Measurements from ENCODE around the gene ADAMTS16.

ADAMTS16 gene

DNA sequence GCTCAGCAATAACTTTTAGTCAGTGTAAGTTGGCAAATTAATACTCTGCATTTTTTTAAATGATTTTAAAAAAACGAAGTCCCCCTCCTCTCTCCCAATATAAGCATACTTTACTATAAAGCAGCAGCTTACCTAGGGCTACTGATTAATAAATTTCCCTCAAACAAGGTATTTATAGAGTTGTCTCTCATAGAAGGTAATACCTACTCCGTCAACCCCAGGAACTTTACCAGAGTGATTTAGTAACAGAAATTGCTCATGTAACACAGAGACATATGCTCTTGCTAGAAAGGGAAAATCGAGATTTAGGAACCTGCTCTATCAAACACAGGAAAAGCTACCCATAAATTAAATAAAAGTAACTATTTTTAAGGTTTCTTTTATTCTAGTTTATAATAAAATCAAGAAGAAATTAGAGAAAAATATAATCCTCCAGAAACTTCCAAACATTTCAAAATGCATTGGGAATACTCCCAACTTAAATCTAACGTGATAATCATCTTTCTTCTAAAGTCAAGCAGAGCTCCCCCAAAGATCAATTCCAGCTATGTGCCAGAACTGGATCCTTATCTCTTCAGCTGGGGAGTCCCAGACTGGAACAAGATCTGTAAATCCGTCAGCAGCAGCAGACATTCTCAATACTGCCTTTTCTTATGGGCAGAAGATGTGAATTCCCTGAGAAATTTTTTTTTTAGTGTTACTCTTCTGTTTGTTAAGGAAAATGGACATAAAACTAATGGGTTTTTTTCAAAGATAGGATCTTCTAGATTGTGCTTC lies 69.6 kb downstream of the ADAMTS16 start:
- Histone ChIP-seq H3K18ac (ENCODE audit: low read depth in 1 of 2, low read length in 2 of 2) (no peak overlapping the region), H2BK15ac (ENCODE audit: low read depth, poor library complexity, severe bottlenecking) (no peak overlapping the region), H2AFZ (ENCODE audit: low read depth, low read length) (no peak overlapping the region), H4K8ac (ENCODE audit: low read length) (no peak overlapping the region), H3K23ac (ENCODE audit: low read length in 2 of 2) (no peak overlapping the region), H3K14ac (ENCODE audit: low read length in 2 of 2) (no peak overlapping the region), H2AK5ac (ENCODE audit: low read length, severe bottlenecking) (no peak overlapping the region), H3K79me1 (replicated peaks; ENCODE audit: low read length, poor library complexity, severe bottlenecking) (no peaks in the 10 kb centered on the region), H3K4ac (ENCODE audit: low read depth in 1 of 2, low read length in 2 of 2) (no peak overlapping the region), H2BK120ac (ENCODE audit: low read depth, low read length) (no peak overlapping the region), H2BK12ac (ENCODE audit: low read length in 2 of 2) (no peak overlapping the region), H3K36me3 (ENCODE audit: control insufficient read depth in 1 of 2, insufficient read depth in 2 of 2, low read depth in 1 of 2, low read length in 2 of 2) (no peaks in the 10 kb centered on the region), H3K9ac (ENCODE audit: low read length) (no peak overlapping the region), H3K4me2 (ENCODE audit: low read length, poor library complexity, severe bottlenecking) (no peak overlapping the region), H3K4me3 (ENCODE audit: insufficient read depth in 1 of 2, low read depth in 1 of 2, low read length in 2 of 2) (no peak overlapping the region), H3K27ac (ENCODE audit: low read length, poor library complexity, severe bottlenecking) (no peak overlapping the region), H3K4me1 (ENCODE audit: control insufficient read depth, insufficient read depth, low read depth, low read length) (no peaks in the 10 kb centered on the region), H4K91ac (ENCODE audit: low read length) (no peak overlapping the region), H2BK5ac (ENCODE audit: low read depth, low read length, poor library complexity, severe bottlenecking) (no peak overlapping the region), H3K27me3 (ENCODE audit: control insufficient read depth in 1 of 2, insufficient read depth in 1 of 2, low read length in 2 of 2) (no peaks in the 10 kb centered on the region), H3K9me3 (ENCODE audit: control insufficient read depth, low read length) (no peaks in the 10 kb centered on the region)
- DNase-seq = no peak
- 54% methylated on average over 3 of the region's 5 CpGs for WGBS

DNA sequence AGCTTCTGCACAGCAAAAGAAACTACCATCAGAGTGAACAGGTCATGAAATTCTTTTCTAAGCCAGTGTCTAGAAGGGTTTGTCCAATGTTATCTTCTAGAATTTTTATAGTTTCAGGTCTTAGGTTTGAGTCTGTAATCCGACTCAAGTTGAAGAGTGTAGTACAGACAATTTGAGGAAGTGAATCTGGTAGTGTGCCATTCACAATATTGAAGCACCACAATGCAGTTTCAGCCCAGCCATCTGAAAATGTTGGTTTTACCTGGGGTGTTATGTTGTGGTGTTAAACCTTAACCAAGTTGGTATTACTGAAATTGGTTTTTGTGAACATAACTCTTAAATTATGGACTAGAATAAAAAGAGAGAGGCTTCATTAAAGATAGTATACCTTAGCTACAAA lies 77.2 kb downstream of the ADAMTS16 start:
- peaks cover 4% of the 10 kb centered on the region for H3K4me1 ChIP-seq (ENCODE audit: control insufficient read depth, insufficient read depth, low read depth, low read length)
- 63% methylated on average over 1 of the region's 1 CpG for WGBS
- H2AK5ac ChIP-seq (ENCODE audit: low read length, severe bottlenecking) = no peak overlapping the region
- no peak overlapping the region for H2BK120ac ChIP-seq (ENCODE audit: low read depth, low read length)
- DNase-seq = no peak
- H4K91ac ChIP-seq (ENCODE audit: low read length) = no peak overlapping the region
- H3K79me1 ChIP-seq (replicated peaks; ENCODE audit: low read length, poor library complexity, severe bottlenecking) = no peaks in the 10 kb centered on the region
- H3K23ac ChIP-seq (ENCODE audit: low read length in 2 of 2) = no peak overlapping the region
- H3K14ac ChIP-seq (ENCODE audit: low read length in 2 of 2) = no peak overlapping the region
- no peak overlapping the region for H3K27ac ChIP-seq (ENCODE audit: low read length, poor library complexity, severe bottlenecking)
- no peak overlapping the region for H3K18ac ChIP-seq (ENCODE audit: low read depth in 1 of 2, low read length in 2 of 2)
- H3K4ac ChIP-seq (ENCODE audit: low read depth in 1 of 2, low read length in 2 of 2) = no peak overlapping the region
- H2BK5ac ChIP-seq (ENCODE audit: low read depth, low read length, poor library complexity, severe bottlenecking) = no peak overlapping the region
- H2BK15ac ChIP-seq (ENCODE audit: low read depth, poor library complexity, severe bottlenecking) = no peak overlapping the region
- H3K4me3 ChIP-seq (ENCODE audit: insufficient read depth in 1 of 2, low read depth in 1 of 2, low read length in 2 of 2) = no peak overlapping the region
- no peaks in the 10 kb centered on the region for H3K36me3 ChIP-seq (ENCODE audit: control insufficient read depth in 1 of 2, insufficient read depth in 2 of 2, low read depth in 1 of 2, low read length in 2 of 2)
- no peak overlapping the region for H3K9ac ChIP-seq (ENCODE audit: low read length)
- H3K27me3 ChIP-seq (ENCODE audit: control insufficient read depth in 1 of 2, insufficient read depth in 1 of 2, low read length in 2 of 2) = no peaks in the 10 kb centered on the region
- no peak overlapping the region for H3K4me2 ChIP-seq (ENCODE audit: low read length, poor library complexity, severe bottlenecking)
- H4K8ac ChIP-seq (ENCODE audit: low read length) = no peak overlapping the region
- H3K9me3 ChIP-seq (ENCODE audit: control insufficient read depth, low read length) = no peaks in the 10 kb centered on the region
- no peak overlapping the region for H2AFZ ChIP-seq (ENCODE audit: low read depth, low read length)
- H2BK12ac ChIP-seq (ENCODE audit: low read length in 2 of 2) = no peak overlapping the region

DNA sequence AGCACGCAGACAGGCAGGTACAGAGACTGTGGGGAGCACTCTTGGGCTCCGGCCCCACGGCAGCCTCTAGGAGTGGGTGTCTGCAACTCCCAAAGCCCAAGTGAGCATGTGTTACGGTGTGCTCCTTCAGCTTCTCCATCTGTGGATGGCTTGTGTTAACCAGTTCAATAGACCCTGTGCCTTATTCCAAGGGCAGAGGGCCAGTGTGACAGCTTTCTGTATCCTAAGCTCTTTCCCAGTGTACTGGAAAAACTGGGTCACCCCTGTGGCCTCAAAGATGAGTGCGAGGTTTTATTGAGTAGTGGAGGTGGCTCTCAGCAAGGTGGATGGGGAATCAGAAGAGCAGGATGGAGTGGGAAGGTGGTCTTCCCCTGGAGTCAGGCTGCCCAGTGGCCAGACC lies 78.3 kb downstream of the ADAMTS16 start:
- H3K4me2 ChIP-seq (ENCODE audit: low read length, poor library complexity, severe bottlenecking) = no peak overlapping the region
- no peak overlapping the region for H3K23ac ChIP-seq (ENCODE audit: low read length in 2 of 2)
- no peak overlapping the region for H4K91ac ChIP-seq (ENCODE audit: low read length)
- H2BK12ac ChIP-seq (ENCODE audit: low read length in 2 of 2) = no peak overlapping the region
- no peak overlapping the region for H3K27ac ChIP-seq (ENCODE audit: low read length, poor library complexity, severe bottlenecking)
- H2AFZ ChIP-seq (ENCODE audit: low read depth, low read length) = no peak overlapping the region
- peaks cover 4% of the 10 kb centered on the region for H3K4me1 ChIP-seq (ENCODE audit: control insufficient read depth, insufficient read depth, low read depth, low read length)
- no peak overlapping the region for H4K8ac ChIP-seq (ENCODE audit: low read length)
- H3K27me3 ChIP-seq (ENCODE audit: control insufficient read depth in 1 of 2, insufficient read depth in 1 of 2, low read length in 2 of 2) = no peaks in the 10 kb centered on the region
- H3K4me3 ChIP-seq (ENCODE audit: insufficient read depth in 1 of 2, low read depth in 1 of 2, low read length in 2 of 2) = no peak overlapping the region
- no peak overlapping the region for H3K18ac ChIP-seq (ENCODE audit: low read depth in 1 of 2, low read length in 2 of 2)
- H2BK5ac ChIP-seq (ENCODE audit: low read depth, low read length, poor library complexity, severe bottlenecking) = no peak overlapping the region
- H2AK5ac ChIP-seq (ENCODE audit: low read length, severe bottlenecking) = no peak overlapping the region
- H3K79me1 ChIP-seq (replicated peaks; ENCODE audit: low read length, poor library complexity, severe bottlenecking) = no peaks in the 10 kb centered on the region
- H2BK120ac ChIP-seq (ENCODE audit: low read depth, low read length) = no peak overlapping the region
- H3K36me3 ChIP-seq (ENCODE audit: control insufficient read depth in 1 of 2, insufficient read depth in 2 of 2, low read depth in 1 of 2, low read length in 2 of 2) = no peaks in the 10 kb centered on the region
- no peak overlapping the region for H3K4ac ChIP-seq (ENCODE audit: low read depth in 1 of 2, low read length in 2 of 2)
- H3K14ac ChIP-seq (ENCODE audit: low read length in 2 of 2) = no peak overlapping the region
- no peak for DNase-seq
- WGBS = 79% methylated on average over 4 of the region's 5 CpGs
- no peaks in the 10 kb centered on the region for H3K9me3 ChIP-seq (ENCODE audit: control insufficient read depth, low read length)
- H3K9ac ChIP-seq (ENCODE audit: low read length) = no peak overlapping the region
- no peak overlapping the region for H2BK15ac ChIP-seq (ENCODE audit: low read depth, poor library complexity, severe bottlenecking)

DNA sequence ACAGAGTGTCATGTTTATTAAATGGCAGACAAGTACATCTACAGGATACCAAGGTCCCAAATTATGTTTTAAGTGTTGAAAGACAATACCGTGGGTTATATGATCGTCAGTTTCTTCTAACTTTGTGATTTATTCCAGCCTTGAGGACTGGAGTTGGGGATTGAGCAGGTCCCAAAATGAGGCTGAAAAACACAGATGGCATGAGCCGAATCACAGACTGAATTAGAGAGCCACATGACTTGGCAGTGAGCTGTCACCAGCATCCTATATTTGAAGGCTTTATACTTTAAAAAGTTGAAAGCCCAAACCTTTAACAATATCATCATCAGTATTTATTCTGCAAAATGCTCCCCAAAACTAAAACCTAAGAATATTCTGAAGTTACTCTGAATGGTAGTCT lies 79.4 kb downstream of the ADAMTS16 start:
- no peak overlapping the region for H3K18ac ChIP-seq (ENCODE audit: low read depth in 1 of 2, low read length in 2 of 2)
- no peak overlapping the region for H4K91ac ChIP-seq (ENCODE audit: low read length)
- H3K4me1 ChIP-seq (ENCODE audit: control insufficient read depth, insufficient read depth, low read depth, low read length) = peaks cover 4% of the 10 kb centered on the region
- 92% methylated on average over 3 of the region's 3 CpGs for WGBS
- H3K4me2 ChIP-seq (ENCODE audit: low read length, poor library complexity, severe bottlenecking) = no peak overlapping the region
- H3K4me3 ChIP-seq (ENCODE audit: insufficient read depth in 1 of 2, low read depth in 1 of 2, low read length in 2 of 2) = no peak overlapping the region
- H3K23ac ChIP-seq (ENCODE audit: low read length in 2 of 2) = no peak overlapping the region
- H2BK120ac ChIP-seq (ENCODE audit: low read depth, low read length) = no peak overlapping the region
- H3K9ac ChIP-seq (ENCODE audit: low read length) = no peak overlapping the region
- no peaks in the 10 kb centered on the region for H3K27me3 ChIP-seq (ENCODE audit: control insufficient read depth in 1 of 2, insufficient read depth in 1 of 2, low read length in 2 of 2)
- H2BK12ac ChIP-seq (ENCODE audit: low read length in 2 of 2) = no peak overlapping the region
- no peak overlapping the region for H2AFZ ChIP-seq (ENCODE audit: low read depth, low read length)
- DNase-seq = no peak
- H3K36me3 ChIP-seq (ENCODE audit: control insufficient read depth in 1 of 2, insufficient read depth in 2 of 2, low read depth in 1 of 2, low read length in 2 of 2) = no peaks in the 10 kb centered on the region
- no peak overlapping the region for H4K8ac ChIP-seq (ENCODE audit: low read length)
- no peak overlapping the region for H3K4ac ChIP-seq (ENCODE audit: low read depth in 1 of 2, low read length in 2 of 2)
- H3K14ac ChIP-seq (ENCODE audit: low read length in 2 of 2) = no peak overlapping the region
- no peaks in the 10 kb centered on the region for H3K79me1 ChIP-seq (replicated peaks; ENCODE audit: low read length, poor library complexity, severe bottlenecking)
- H3K9me3 ChIP-seq (ENCODE audit: control insufficient read depth, low read length) = no peaks in the 10 kb centered on the region
- H2BK15ac ChIP-seq (ENCODE audit: low read depth, poor library complexity, severe bottlenecking) = no peak overlapping the region
- H2BK5ac ChIP-seq (ENCODE audit: low read depth, low read length, poor library complexity, severe bottlenecking) = no peak overlapping the region
- no peak overlapping the region for H2AK5ac ChIP-seq (ENCODE audit: low read length, severe bottlenecking)
- H3K27ac ChIP-seq (ENCODE audit: low read length, poor library complexity, severe bottlenecking) = no peak overlapping the region

All from mesenchymal stem cell (in vitro differentiated cells and primary cell).